SU-DHL-6 (cell line): ENCODE data around the gene ARCN1.
"Not testable (repeated sequence)": the region's sequence is repeated elsewhere in the genome, so short reads cannot be mapped to it uniquely, and the experiment has no call there.

Experiments used
- H2AFZ ChIP-seq: fragments of 200-600 bp; sonication (generic); 2 replicates; pipeline ENCODE4 v1.6.1; 2014; ENCODE audit warnings: low read depth, mild to moderate bottlenecking, moderate library complexity, mixed read lengths, antibody characterized with exemption, low read length; ENCODE audit not compliant: severe bottlenecking
- H3F3A ChIP-seq: fragments of 200-600 bp; shearing (Covaris generic); 2 replicates; pipeline ENCODE4 v1.6.0; 2016; ENCODE audit warnings: antibody characterized with exemption, mild to moderate bottlenecking; ENCODE audit not compliant: insufficient read depth
- H3K27ac ChIP-seq: fragments of 200-600 bp; sonication (generic); 2 replicates; pipeline ENCODE4 v1.5.1; 2016; ENCODE audit warnings: low read depth, mild to moderate bottlenecking, low read length, moderate library complexity, mixed read lengths
- H3K27me3 ChIP-seq: fragments of 200-600 bp; sonication (generic), shearing (Covaris generic); 2 replicates; pipeline ENCODE4 v1.6.0; 2014; ENCODE audit warnings: mild to moderate bottlenecking, low read length
- H3K36me3 ChIP-seq: fragments of 200-600 bp; sonication (generic); 2 replicates; pipeline ENCODE4 v1.6.1; 2014; ENCODE audit warnings: mild to moderate bottlenecking, low read length, mixed read lengths
- H3K4me2 ChIP-seq: fragments of 300-600, 200-600 bp; shearing (Covaris generic), sonication (generic); 2 replicates; pipeline ENCODE4 v1.6.0; 2014; ENCODE audit warnings: low read length, low read depth, mild to moderate bottlenecking; ENCODE audit not compliant: poor library complexity, severe bottlenecking
- H3K4me3 ChIP-seq: fragments of 200-600 bp; sonication (generic); 2 replicates; pipeline ENCODE4 v1.5.1; 2014; ENCODE audit warnings: antibody characterized with exemption, low read length, mild to moderate bottlenecking, mixed read lengths; ENCODE audit not compliant: insufficient read depth, poor library complexity, severe bottlenecking
- H3K79me2 ChIP-seq: fragments of 200-600 bp; sonication (generic); 2 replicates; pipeline ENCODE4 v1.6.1; 2014; ENCODE audit warnings: mild to moderate bottlenecking, low read length, moderate library complexity; ENCODE audit not compliant: insufficient read depth
- H3K9ac ChIP-seq: fragments of 200-600 bp; sonication (generic); 2 replicates; pipeline ENCODE4 v1.7.0; 2014; ENCODE audit warnings: mild to moderate bottlenecking, low read length
- H3K9me2 ChIP-seq: fragments of 200-600 bp; sonication (generic); replicated peaks from 2 replicates; pipeline ENCODE4 v1.6.1; 2014; ENCODE audit warnings: low read length; ENCODE audit not compliant: insufficient read depth
- H3K9me3 ChIP-seq: fragments of 200-600 bp; sonication (generic); 2 replicates; pipeline ENCODE4 v1.6.1; 2014; ENCODE audit warnings: low read length, mixed read lengths; ENCODE audit not compliant: insufficient read depth
- H4K20me1 ChIP-seq: fragments of 200-600 bp; sonication (generic); 2 replicates; pipeline ENCODE4 v1.6.1; 2014; ENCODE audit warnings: low read depth, mild to moderate bottlenecking, antibody characterized with exemption, low read length, moderate library complexity, mixed read lengths
- CTCF ChIP-seq: fragments of 200-600 bp; sonication (generic); IDR thresholded peaks from one replicate; pipeline ENCODE4 v1.5.1; 2017; ENCODE audit warnings: antibody characterized with exemption, mild to moderate bottlenecking, low read length, moderate library complexity; ENCODE audit not compliant: insufficient read depth, poor library complexity, severe bottlenecking
- EZH2phosphoT487 ChIP-seq: fragments of 200-600 bp; sonication (generic), shearing (Covaris generic); conservative IDR thresholded peaks from 2 replicates; pipeline ENCODE4 v1.6.1; 2018; ENCODE audit warnings: mild to moderate bottlenecking, antibody characterized with exemption, low read length, moderate library complexity, mixed read lengths

ARCN1 gene

GRCh38 chr11:118602331-118602730 lies 30.1 kb downstream of the ARCN1 start:
- Histone ChIP-seq H3K36me3 (peaks cover 26% of the 10 kb centered on the region; the same call in 1 of the 2 replicates), H3K9ac (no peak overlapping the region), H4K20me1 (no peaks in the 10 kb centered on the region), H3K27ac (no peak overlapping the region), H2AFZ (no peak overlapping the region), H3K9me2 (no peaks in the 10 kb centered on the region), H3K4me2 (no peak overlapping the region), H3K79me2 (no peaks in the 10 kb centered on the region), H3K27me3 (no peaks in the 10 kb centered on the region), H3K4me3 (no peak overlapping the region), H3F3A (peaks cover 17% of the 10 kb centered on the region), H3K9me3 (no peaks in the 10 kb centered on the region)
- TF ChIP-seq EZH2phosphoT487 (no peak), CTCF (no peak)

DNA sequence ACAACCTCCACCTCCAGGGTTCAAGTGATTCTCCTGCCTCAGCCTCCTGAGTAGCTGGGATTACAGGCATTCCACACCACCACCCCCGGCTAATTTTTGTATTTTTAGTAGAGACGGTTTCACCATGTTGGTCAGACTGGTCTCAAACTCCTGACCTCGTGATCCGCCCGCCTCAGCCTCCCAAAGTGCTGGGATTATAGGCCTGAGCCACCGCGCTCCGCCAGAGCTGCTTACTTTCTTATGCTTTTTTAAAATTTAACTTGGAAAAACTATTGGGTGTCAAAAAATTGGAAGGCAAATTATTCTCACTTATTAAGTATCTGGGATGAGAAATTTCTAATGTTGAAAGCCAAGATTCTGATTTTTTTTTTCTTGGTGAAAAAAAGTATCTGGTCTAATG lies 31.5 kb downstream of the ARCN1 start:
- not testable (repeated sequence) for H3K4me2 ChIP-seq, H3K27ac ChIP-seq, H3K9me2 ChIP-seq, H4K20me1 ChIP-seq, H3K27me3 ChIP-seq, H3K9me3 ChIP-seq, H3K9ac ChIP-seq, H3K79me2 ChIP-seq, H2AFZ ChIP-seq, H3K4me3 ChIP-seq
- H3F3A ChIP-seq: peaks cover 17% of the 10 kb centered on the region
- peaks cover 20% of the 10 kb centered on the region; the same call in 1 of the 2 replicates for H3K36me3 ChIP-seq

- H3K27me3 ChIP-seq: no peaks in the 10 kb centered on the region; the same call in 1 of the 2 replicates
- H2AFZ ChIP-seq: no peak overlapping the region
- H3F3A ChIP-seq: peaks cover 17% of the 10 kb centered on the region
- H3K36me3 ChIP-seq: peaks cover 20% of the 10 kb centered on the region; the same call in 1 of the 2 replicates
- no peak overlapping the region for H3K4me2 ChIP-seq
- no peak overlapping the region for H3K4me3 ChIP-seq
- H3K27ac ChIP-seq: no peak overlapping the region
- H3K9ac ChIP-seq: no peak overlapping the region
- no peaks in the 10 kb centered on the region for H4K20me1 ChIP-seq
- no peaks in the 10 kb centered on the region for H3K9me2 ChIP-seq
- H3K79me2 ChIP-seq: no peaks in the 10 kb centered on the region
- no peaks in the 10 kb centered on the region for H3K9me3 ChIP-seq
- no peak for TF ChIP-seq CTCF
- TF ChIP-seq EZH2phosphoT487: no peak
Measured at GRCh38 chr11:118604566-118604965, 32.4 kb downstream of the ARCN1 start.

GRCh38 chr11:118605116-118605867 lies 33.1 kb downstream of the ARCN1 start:
- Histone ChIP-seq H4K20me1 (no peaks in the 10 kb centered on the region), H2AFZ (no peak overlapping the region), H3K4me3 (no peak overlapping the region), H3K27me3 (no peaks in the 10 kb centered on the region; the same call in 1 of the 2 replicates), H3F3A (peaks cover 15% of the 10 kb centered on the region), H3K79me2 (no peaks in the 10 kb centered on the region), H3K4me2 (no peak overlapping the region), H3K27ac (no peak overlapping the region), H3K9ac (no peak overlapping the region), H3K36me3 (peaks cover 14% of the 10 kb centered on the region; the same call in 1 of the 2 replicates), H3K9me2 (no peaks in the 10 kb centered on the region), H3K9me3 (no peaks in the 10 kb centered on the region)
- TF ChIP-seq EZH2phosphoT487: no peak
- no peak for TF ChIP-seq CTCF
